HCT116 (cell line): Measurements from ENCODE around the gene SUN3. TPM values are rescaled to one million over a fixed set of nuclear protein-coding genes. Genes with fewer than 3 reads are reported as not detected.

Experiments
- ATAC-seq: fragments of 200-7000 bp; cut with Tn5 transposase; 2 replicates; pipeline ENCODE4 v1.9.1; 2020; ENCODE audit warnings: mild to moderate bottlenecking, moderate library complexity
- BruUV-seq: library from RNA; stranded (reverse); fragments of 400-500 nt; replicated peaks from 2 replicates; lab custom pipeline; 2021; lab: Mats Ljungman, UMichigan
- CTCF ChIA-PET: fragments of 300-600 bp; sonication (Branson Sonifier 250); formaldehyde crosslinking; loops from one replicate; lab custom pipeline; 2021; ENCODE audit warnings: antibody characterized with exemption; lab: Charles Lee
- POLR2A ChIA-PET: fragments of 300-600, 350-600 bp; sonication (Branson Sonifier 250); formaldehyde crosslinking; loops from one replicate; lab custom pipeline; 2021; ENCODE audit warnings: antibody characterized with exemption; lab: Charles Lee
- RAD21 ChIA-PET, 2 experiments: fragments of 300-600 bp; sonication (Branson Sonifier 250); formaldehyde crosslinking; loops; one replicate each; lab custom pipeline; 2023; ENCODE audit warnings: low total read pairs in 2 of 2; ENCODE audit not compliant: uncharacterized antibody in 2 of 2, unreplicated experiment in 2 of 2, low non-redundant PET in 1 of 2; lab: Charles Lee
- DNase-seq: peaks from one replicate; pipeline ENCODE4 v3.0.0-alpha.2; 2010; ENCODE audit warnings: low read depth, low spot score
- H2AFZ ChIP-seq: fragments of 200-600 bp; shearing (Covaris generic), sonication (generic); 2 replicates; pipeline ENCODE4 v1.6.1; 2017; ENCODE audit warnings: low read depth, mixed run types, mixed read lengths, antibody characterized with exemption, low read length; ENCODE audit not compliant: poor library complexity, severe bottlenecking
- H3K27ac ChIP-seq: 2 replicates; pipeline ENCODE4 v1.5.1; 2012; ENCODE audit warnings: low read depth, low read length
- H3K27me3 ChIP-seq: fragments of 200-600 bp; sonication (generic); 2 replicates; pipeline ENCODE4 v1.6.1; 2016; ENCODE audit warnings: mixed run types, low read length, mixed read lengths; ENCODE audit not compliant: insufficient read depth
- H3K36me3 ChIP-seq, 2 experiments: fragments of 200-500 bp in 1 of 2; fragments of 200-600 bp in 1 of 2; sonication (Bioruptor generic) in 1 of 2; sonication (generic) in 1 of 2; 2 replicates each; pipeline versions ENCODE4 v1.5.1 to v1.6.1; 2014 to 2016; ENCODE audit warnings: low read length in 2 of 2, inconsistent platforms in 1 of 2, mixed read lengths in 1 of 2, mixed run types in 1 of 2; ENCODE audit not compliant: insufficient read depth in 2 of 2, control insufficient read depth in 1 of 2
- H3K4me1 ChIP-seq, 2 experiments: fragments of 200-600 bp in 1 of 2; sonication (generic) in 1 of 2; 2 replicates each; pipeline versions ENCODE4 v1.5.1 to v1.6.1; 2012 to 2017; ENCODE audit warnings: low read length in 2 of 2, inconsistent platforms in 1 of 2, mild to moderate bottlenecking in 1 of 2, mixed read lengths in 1 of 2, mixed run types in 1 of 2, moderate library complexity in 1 of 2; ENCODE audit not compliant: insufficient read depth in 2 of 2, control insufficient read depth in 1 of 2
- H3K4me2 ChIP-seq: fragments of 200-600 bp; sonication (generic); 2 replicates; pipeline ENCODE4 v1.6.1; 2017; ENCODE audit warnings: mixed run types, low read length, mixed read lengths
- H3K4me3 ChIP-seq, 2 experiments: fragments of 200-600 bp in 1 of 2; sonication (generic) in 1 of 2; replicated peaks in 1 of 2; 2 replicates each; pipeline ENCODE4 v1.5.1; 2011 to 2016; ENCODE audit warnings: low read length in 2 of 2, control low read depth in 1 of 2, low read depth in 1 of 2, mild to moderate bottlenecking in 1 of 2, mixed read lengths in 1 of 2, mixed run types in 1 of 2
- H3K79me2 ChIP-seq: fragments of 200-600 bp; sonication (generic); 2 replicates; pipeline ENCODE4 v1.6.1; 2017; ENCODE audit warnings: mild to moderate bottlenecking, mixed run types, low read length, moderate library complexity, mixed read lengths; ENCODE audit not compliant: insufficient read depth
- H3K9ac ChIP-seq: fragments of 200-600 bp; sonication (generic); 2 replicates; pipeline ENCODE4 v1.6.1; 2016; ENCODE audit warnings: low read length, mixed read lengths
- H3K9me2 ChIP-seq: fragments of 200-600 bp; sonication (generic), shearing (Covaris generic); 2 replicates; pipeline ENCODE4 v1.6.1; 2017; ENCODE audit warnings: mixed run types, mild to moderate bottlenecking, moderate library complexity; ENCODE audit not compliant: insufficient read depth
- H3K9me3 ChIP-seq, 2 experiments: fragments of 200-500 bp in 1 of 2; fragments of 200-600 bp in 1 of 2; sonication (Bioruptor generic) in 1 of 2; sonication (generic) in 1 of 2; 2 replicates each; pipeline ENCODE4 v1.6.1; 2014 to 2017; ENCODE audit warnings: low read length in 2 of 2, mixed read lengths in 2 of 2, inconsistent platforms in 1 of 2, low read depth in 1 of 2, mild to moderate bottlenecking in 1 of 2, mixed run types in 1 of 2, moderate library complexity in 1 of 2; ENCODE audit not compliant: control insufficient read depth in 1 of 2, insufficient read depth in 1 of 2
- H4K20me1 ChIP-seq: fragments of 200-600 bp; sonication (generic), shearing (Covaris generic); 2 replicates; pipeline ENCODE4 v1.6.1; 2017; ENCODE audit warnings: mixed run types, mild to moderate bottlenecking, moderate library complexity; ENCODE audit not compliant: insufficient read depth
- ATF3 ChIP-seq: IDR thresholded peaks from 2 replicates; pipeline ENCODE4 v1.6.1; 2012
- EZH2 ChIP-seq: fragments of 200-600 bp; sonication (generic); IDR thresholded peaks from 2 replicates; pipeline ENCODE4 v1.6.1; 2017; ENCODE audit warnings: antibody characterized with exemption, mixed run types
- FOSL1 ChIP-seq: IDR thresholded peaks from 2 replicates; pipeline ENCODE4 v1.6.1; 2012; ENCODE audit warnings: low read depth
- JUND ChIP-seq: IDR thresholded peaks from 2 replicates; pipeline ENCODE4 v1.6.1; 2012
- REST ChIP-seq: IDR thresholded peaks from 2 replicates; pipeline ENCODE4 v1.6.1; 2012; ENCODE audit warnings: low read depth
- SIN3A ChIP-seq: IDR thresholded peaks from 2 replicates; pipeline ENCODE4 v1.6.1; 2012; ENCODE audit warnings: low read depth
- SRF ChIP-seq: IDR thresholded peaks from 2 replicates; pipeline ENCODE4 v1.6.1; 2012; ENCODE audit warnings: low read depth
- TCF7L2 ChIP-seq: IDR thresholded peaks from 2 replicates; pipeline ENCODE4 v1.7.0; 2011; ENCODE audit warnings: borderline replicate concordance, inconsistent platforms; ENCODE audit not compliant: insufficient read depth, insufficient read length; ENCODE audit errors: extremely low read depth
- intact Hi-C: fragments of 100-400 bp; cut with micrococcal nuclease; formaldehyde crosslinking; loops from 2 replicates; pipeline ENCODE4 v1.10.0; 2022
- total RNA-seq: library from RNA; stranded (reverse); gene quantifications from one replicate; pipeline ENCODE4 v1.2.1, GENCODE V29; 2021; ENCODE audit not compliant: unreplicated experiment

The SUN3 gene
- total RNA-seq, 1 experiment from 2014 or later, result 4.5 TPM

- TF ChIP-seq ATF3 (no peak), REST (no peak), SIN3A (no peak), EZH2 (no peak), TCF7L2 (no peak), SRF (no peak)
- RAD21 ChIA-PET, result no interaction called here
Observed at GRCh38 chr7:48059706-48060105, 30.8 kb upstream of the SUN3 start.

GRCh38 chr7:48058990-48059389 is 30.1 kb upstream of the SUN3 start:
- ChIA-PET CTCF (no interaction called here), POLR2A (no interaction called here), RAD21 (no interaction called here)
- H3K27me3 ChIP-seq, result no peaks in the 10 kb centered on the region
- no peak for TF ChIP-seq JUND
- no peak for TF ChIP-seq FOSL1
- TF ChIP-seq EZH2, result no peak
- no peak for TF ChIP-seq SIN3A
- no peak overlapping the region for H3K27ac ChIP-seq
- DNase-seq (no peak), ATAC-seq (no peak)
- no peak overlapping the region for H3K4me2 ChIP-seq
- intact Hi-C loops, result no loop called here
- no peak overlapping the region for H3K9ac ChIP-seq
- H3K9me2 ChIP-seq, result 0 out of 2 replicates have a peak, but pooled peaks cover 2% of the 10 kb centered on the region
- H3K4me1 ChIP-seq, result no peaks in the 10 kb centered on the region
- no peaks in the 10 kb centered on the region for H3K36me3 ChIP-seq
- no TSS peak for BruUV-seq
- H2AFZ ChIP-seq, result no peak overlapping the region
- H3K79me2 ChIP-seq, result no peaks in the 10 kb centered on the region
- H4K20me1 ChIP-seq, result no peaks in the 10 kb centered on the region
- H3K4me3 ChIP-seq, result no peak overlapping the region
- no peaks in the 10 kb centered on the region for H3K9me3 ChIP-seq

More at GRCh38 chr7:48059706-48060105, 30.8 kb upstream of the SUN3 start:
- H3K4me2 ChIP-seq, result no peak overlapping the region
- no peaks in the 10 kb centered on the region for H3K4me1 ChIP-seq
- H3K4me3 ChIP-seq, result no peak overlapping the region
- no TSS peak for BruUV-seq
- POLR2A ChIA-PET, result no interaction called here
- H3K79me2 ChIP-seq, result no peaks in the 10 kb centered on the region
- H3K36me3 ChIP-seq, result no peaks in the 10 kb centered on the region
- H3K9me3 ChIP-seq, result no peaks in the 10 kb centered on the region
- no peak overlapping the region for H3K9ac ChIP-seq
- H4K20me1 ChIP-seq, result no peaks in the 10 kb centered on the region
- H2AFZ ChIP-seq, result no peak overlapping the region
- CTCF ChIA-PET, result no interaction called here
- intact Hi-C loops, result no loop called here
- H3K27me3 ChIP-seq, result no peaks in the 10 kb centered on the region
- ATAC-seq, result no peak
- H3K9me2 ChIP-seq, result 0 out of 2 replicates have a peak, but pooled peaks cover 2% of the 10 kb centered on the region
- no peak for DNase-seq
- no peak overlapping the region for H3K27ac ChIP-seq
